K562 (cell line): ENCODE data around the gene GRIN1. TPM values are rescaled to one million over a fixed set of nuclear protein-coding genes. Genes with fewer than 3 reads are reported as not detected.

Experiments
- CHD1 ChIP-seq: fragments of 200-600 bp; sonication (generic); IDR thresholded peaks from one replicate; pipeline ENCODE4 v1.6.1; 2012; ENCODE audit warnings: mild to moderate bottlenecking, moderate library complexity, low read length, inconsistent platforms
- HNRNPL ChIP-seq: fragments of 200-400 bp; formaldehyde crosslinking; IDR thresholded peaks from 2 replicates; pipeline ENCODE4 v1.6.1; 2017; ENCODE audit warnings: low read depth, mild to moderate bottlenecking, low read length
- RFX5 ChIP-seq: IDR thresholded peaks from 2 replicates; pipeline ENCODE4 v1.6.1; 2011; ENCODE audit warnings: low read depth, mild to moderate bottlenecking, improper control_type of control experiment, low read length
- ZBTB40 ChIP-seq, 2 experiments: fragments of 450-650 bp in 1 of 2; sonication (generic) in 1 of 2; formaldehyde crosslinking in 1 of 2; IDR thresholded peaks; 2 replicates each; pipeline versions ENCODE4 v1.7.1 to v1.9.0; 2016 to 2022; ENCODE audit warnings: inconsistent platforms in 1 of 2, mild to moderate bottlenecking in 1 of 2, missing genetic modification reagents in 1 of 2
- ZC3H11A ChIP-seq: IDR thresholded peaks from 2 replicates; pipeline ENCODE4 v1.6.1; 2012; ENCODE audit warnings: low read depth, low read length, improper control_type of control experiment
- ZHX1 ChIP-seq: fragments of 150-350 bp; conservative IDR thresholded peaks from 2 replicates; pipeline ENCODE4 v1.6.1; 2014; ENCODE audit warnings: low read length
- ZKSCAN3 ChIP-seq: fragments of 250-450 bp; sonication (Bioruptor Pico); IDR thresholded peaks from 2 replicates; pipeline ENCODE4 v1.4.0; 2020
- ZNF668 ChIP-seq: fragments of 250-450 bp; sonication (Bioruptor Pico); IDR thresholded peaks from 2 replicates; pipeline ENCODE4 v1.8.0; 2022; ENCODE audit warnings: mild to moderate bottlenecking, inconsistent platforms
- polyA plus RNA-seq, 8 experiments: library from polyadenylated mRNA; depleted of rRNA in 4 of 8; stranded (reverse) in 5 of 8; unstranded in 3 of 8; fragments of >200 nt; fragmentation: Nextera tagmentation in 2 of 8; fragmentation: Illumina TruSeq in 1 of 8; extraction: Ambion mirVana in 2 of 8; extraction: Trizol in 1 of 8; gene quantifications; 2 replicates each; pipeline versions ENCODE4 v1.2.1 to v1.2.3, GENCODE V29; 2011 to 2014; ENCODE audit warnings: inconsistent platforms in 1 of 8, missing spikeins in 1 of 8
- total RNA-seq, 7 experiments: library from RNA; depleted of rRNA in 6 of 7; stranded (reverse); fragments of >200 nt in 6 of 7; fragmentation: Illumina TruSeq in 2 of 7; extraction: Trizol in 2 of 7; gene quantifications; 2 replicates each; pipeline versions ENCODE4 v1.2.1 to v1.2.3, GENCODE V29; 2011 to 2021; ENCODE audit warnings: low replicate concordance in 1 of 7
- TF ChIP-seq, protein P1 (sequence below): IDR thresholded peaks from 2 replicates; pipeline ENCODE4 v1.6.1; 2011; ENCODE audit warnings: borderline replicate concordance, low read depth, mild to moderate bottlenecking, moderate library complexity, low read length; ENCODE audit not compliant: insufficient read depth, poor library complexity, severe bottlenecking
- TF ChIP-seq, protein P2 (sequence below): sonication (generic); formaldehyde crosslinking; IDR thresholded peaks from 2 replicates; pipeline ENCODE4 v1.8.0; 2022; ENCODE audit warnings: mild to moderate bottlenecking, missing genetic modification reagents

GRIN1 gene
- total and polyA plus RNA-seq, 9 of the 15 experiments (the other 6 are each of a cell fraction or from before 2014, with no cell fraction given) = 0.03 to 0.35 (median 0.16) TPM; not detected in 6

- TF ChIP-seq ZBTB40 (IDR thresholded peaks at IDR 0.05) (peak; percentile 74), ZBTB40 (CRISPR knock-in tag; IDR thresholded peaks at IDR 0.05) (no peak), ZC3H11A (no peak), RFX5 (no peak), CHD1 (no peak), ZNF668 (peak; percentile 26; the same call in 1 of the 2 replicates), ZKSCAN3 (CRISPR knock-in tag) (no peak), ZHX1 (no peak), HNRNPL (0 out of 2 replicates have a peak, but pooled peaks have one; percentile 19)
- TF ChIP-seq, protein P1, sequence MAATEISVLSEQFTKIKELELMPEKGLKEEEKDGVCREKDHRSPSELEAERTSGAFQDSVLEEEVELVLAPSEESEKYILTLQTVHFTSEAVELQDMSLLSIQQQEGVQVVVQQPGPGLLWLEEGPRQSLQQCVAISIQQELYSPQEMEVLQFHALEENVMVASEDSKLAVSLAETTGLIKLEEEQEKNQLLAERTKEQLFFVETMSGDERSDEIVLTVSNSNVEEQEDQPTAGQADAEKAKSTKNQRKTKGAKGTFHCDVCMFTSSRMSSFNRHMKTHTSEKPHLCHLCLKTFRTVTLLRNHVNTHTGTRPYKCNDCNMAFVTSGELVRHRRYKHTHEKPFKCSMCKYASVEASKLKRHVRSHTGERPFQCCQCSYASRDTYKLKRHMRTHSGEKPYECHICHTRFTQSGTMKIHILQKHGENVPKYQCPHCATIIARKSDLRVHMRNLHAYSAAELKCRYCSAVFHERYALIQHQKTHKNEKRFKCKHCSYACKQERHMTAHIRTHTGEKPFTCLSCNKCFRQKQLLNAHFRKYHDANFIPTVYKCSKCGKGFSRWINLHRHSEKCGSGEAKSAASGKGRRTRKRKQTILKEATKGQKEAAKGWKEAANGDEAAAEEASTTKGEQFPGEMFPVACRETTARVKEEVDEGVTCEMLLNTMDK = no peak
- TF ChIP-seq, protein P2, sequence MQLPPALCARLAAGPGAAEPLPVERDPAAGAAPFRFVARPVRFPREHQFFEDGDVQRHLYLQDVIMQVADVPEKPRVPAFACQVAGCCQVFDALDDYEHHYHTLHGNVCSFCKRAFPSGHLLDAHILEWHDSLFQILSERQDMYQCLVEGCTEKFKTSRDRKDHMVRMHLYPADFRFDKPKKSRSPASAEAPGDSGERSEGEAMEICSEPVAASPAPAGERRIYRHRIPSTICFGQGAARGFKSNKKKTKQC (CRISPR knock-in tag) = no peak
Observed at GRCh38 chr9:137200311-137201204, 61.6 kb downstream of the GRIN1 start, which contains the start of gene TPRN (continued).
